ENCODE data around the gene CRYGA. TPM values are rescaled to one million over a fixed set of nuclear protein-coding genes. Genes with fewer than 3 reads are reported as not detected.
"Not testable (repeated sequence)": the region's sequence is repeated elsewhere in the genome, so short reads cannot be mapped to it uniquely, and the experiment has no call there.

CRYGA gene
- total and polyA plus RNA-seq, 2 donors (not counting 3 experiments of a cell fraction or from before 2014, with no cell fraction given), result not detected

- ChIA-PET CTCF (no interaction called here), POLR2A (no interaction called here)
- dilution Hi-C loops (cut with MboI; ENCODE audit: extremely low pct_ligation_motif_present, low sequenced_read_pairs), result no loop called here
- Histone ChIP-seq H3K4me1 (ENCODE audit: control insufficient read depth, extremely low read depth, insufficient read depth, low read length) (no peaks in the 10 kb centered on the region), H3K79me2 (ENCODE audit: control insufficient read depth, insufficient read depth, low read length) (no peaks in the 10 kb centered on the region), H3K9me3 (replicated peaks; ENCODE audit: control insufficient read depth, insufficient read depth, low read length) (no peaks in the 10 kb centered on the region), H4K20me1 (replicated peaks; ENCODE audit: control insufficient read depth, extremely low read depth, insufficient read depth, low read length) (no peaks in the 10 kb centered on the region), H3K36me3 (ENCODE audit: control insufficient read depth in 2 of 2, extremely low read depth in 1 of 2, insufficient read depth in 2 of 2, low read length in 2 of 2) (no peaks in the 10 kb centered on the region), H3K4me3 (replicated peaks in 1 of 3; ENCODE audit: insufficient read depth in 1 of 3, low read depth in 1 of 3, low read length in 3 of 3) (no peak overlapping the region), H3K27ac (ENCODE audit: insufficient read depth, low read depth, low read length) (no peak overlapping the region), H3K27me3 (ENCODE audit: control insufficient read depth in 2 of 2, insufficient read depth in 2 of 2, low read length in 2 of 2) (peaks cover 2 to 9% of the 10 kb centered on the region in 2 experiments), H2AFZ (ENCODE audit: low read depth, low read length) (no peak overlapping the region), H3K9ac (replicated peaks; ENCODE audit: extremely low read depth, insufficient read depth, low read length) (no peak overlapping the region), H3K9me1 (replicated peaks; ENCODE audit: control insufficient read depth, extremely low read depth, insufficient read depth, low read length) (no peaks in the 10 kb centered on the region), H3K4me2 (ENCODE audit: insufficient read depth, low read length) (no peak overlapping the region)
- intact Hi-C loops (cut with micrococcal nuclease), result no loop called here
- TF ChIP-seq CTCF (IDR thresholded peaks at IDR 0.05; ENCODE audit: extremely low read depth in 1 of 2, insufficient read depth in 1 of 2, low read depth in 1 of 2, low read length in 2 of 2) (no peak), GATA2 (IDR thresholded peaks at IDR 0.05; ENCODE audit: insufficient read depth, insufficient read length, low read depth, low read length) (no peak), MAX (IDR thresholded peaks at IDR 0.05; ENCODE audit: insufficient read depth, insufficient read length) (no peak), POLR2A (IDR thresholded peaks at IDR 0.05; ENCODE audit: low read depth, low read length) (no peak), FOS (IDR thresholded peaks at IDR 0.05; ENCODE audit: borderline replicate concordance, insufficient read depth, low read length) (no peak), MYC (IDR thresholded peaks at IDR 0.05; ENCODE audit: low read depth, low read length) (no peak), JUN (IDR thresholded peaks at IDR 0.05; ENCODE audit: borderline replicate concordance, insufficient read depth, insufficient read length, low read depth) (no peak)
- DNase-seq (ENCODE audit: low read depth, low spot score) (no peak), FAIRE-seq (no peak)
- BruUV-seq (replicated peaks), result no TSS peak
These were observed 44.5 kb downstream of the CRYGA start for GRCh38 chr2:208118918-208119317.

GRCh38 chr2:208117390-208117789 is 46.0 kb downstream of the CRYGA start:
- H3K9ac ChIP-seq (replicated peaks; ENCODE audit: extremely low read depth, insufficient read depth, low read length); CTCF ChIA-PET; POLR2A ChIA-PET; H3K27ac ChIP-seq (ENCODE audit: insufficient read depth, low read depth, low read length); H3K9me3 ChIP-seq (replicated peaks; ENCODE audit: control insufficient read depth, insufficient read depth, low read length); H3K36me3 ChIP-seq (ENCODE audit: control insufficient read depth in 2 of 2, extremely low read depth in 1 of 2, insufficient read depth in 2 of 2, low read length in 2 of 2); H3K4me1 ChIP-seq (ENCODE audit: control insufficient read depth, extremely low read depth, insufficient read depth, low read length); intact Hi-C loops (cut with micrococcal nuclease); FAIRE-seq; H3K4me2 ChIP-seq (ENCODE audit: insufficient read depth, low read length); H3K9me1 ChIP-seq (replicated peaks; ENCODE audit: control insufficient read depth, extremely low read depth, insufficient read depth, low read length); H4K20me1 ChIP-seq (replicated peaks; ENCODE audit: control insufficient read depth, extremely low read depth, insufficient read depth, low read length); dilution Hi-C loops (cut with MboI; ENCODE audit: extremely low pct_ligation_motif_present, low sequenced_read_pairs); H2AFZ ChIP-seq (ENCODE audit: low read depth, low read length); H3K79me2 ChIP-seq (ENCODE audit: control insufficient read depth, insufficient read depth, low read length); H3K4me3 ChIP-seq (replicated peaks in 1 of 3; ENCODE audit: insufficient read depth in 1 of 3, low read depth in 1 of 3, low read length in 3 of 3); DNase-seq (ENCODE audit: low read depth, low spot score); BruUV-seq (replicated peaks): not testable (repeated sequence)
- H3K27me3 ChIP-seq (ENCODE audit: control insufficient read depth in 2 of 2, insufficient read depth in 2 of 2, low read length in 2 of 2), result peaks cover 11 to 18% of the 10 kb centered on the region in 2 experiments

Data from endothelial cell of umbilical vein (primary cell).